Aorta (tissue), 5 donors: ENCODE results near the gene LSAMP. TPM values are rescaled to one million over a fixed set of nuclear protein-coding genes. Genes with fewer than 3 reads are reported as not detected.

Experiments used
- ATAC-seq: fragments of 200-7000 bp; cut with Tn5 transposase; one replicate; pipeline ENCODE4 v1.9.1; 2022; ENCODE audit warnings: moderate library complexity; ENCODE audit not compliant: low FRiP score
- DNase-seq, 2 donors: peaks; one replicate each; pipeline ENCODE4 v3.0.0-alpha.2; 2020
- H3K27ac ChIP-seq, 2 donors: one replicate each; pipeline ENCODE4 v1.5.1; 2013; ENCODE audit warnings: low read length in 2 of 2, mild to moderate bottlenecking in 2 of 2, moderate library complexity in 2 of 2, control low read depth in 1 of 2, inconsistent platforms in 1 of 2, low read depth in 1 of 2
- H3K27me3 ChIP-seq, 2 donors: one replicate each; pipeline ENCODE4 v1.6.1; 2013; ENCODE audit warnings: control low read depth in 1 of 2, low read length in 1 of 2, mild to moderate bottlenecking in 1 of 2, moderate library complexity in 1 of 2; ENCODE audit not compliant: insufficient read depth in 2 of 2, control insufficient read depth in 1 of 2
- H3K36me3 ChIP-seq, 2 donors: one replicate each; pipeline ENCODE4 v1.6.1; 2013; ENCODE audit warnings: control low read depth in 1 of 2, low read length in 1 of 2, mild to moderate bottlenecking in 1 of 2; ENCODE audit not compliant: insufficient read depth in 2 of 2, control insufficient read depth in 1 of 2
- H3K4me1 ChIP-seq, 2 donors: one replicate each; pipeline ENCODE4 v1.6.1; 2013; ENCODE audit warnings: low read length in 2 of 2, control low read depth in 1 of 2, mild to moderate bottlenecking in 1 of 2, moderate library complexity in 1 of 2; ENCODE audit not compliant: insufficient read depth in 2 of 2, control insufficient read depth in 1 of 2
- H3K4me3 ChIP-seq, 2 donors: one replicate each; pipeline ENCODE4 v1.5.1; 2013; ENCODE audit warnings: low read length in 2 of 2, control low read depth in 1 of 2, mild to moderate bottlenecking in 1 of 2
- H3K9me3 ChIP-seq: one replicate; pipeline ENCODE4 v1.6.1; 2013; ENCODE audit warnings: mild to moderate bottlenecking, low read length; ENCODE audit not compliant: control insufficient read depth
- WGBS, 2 donors: extraction: QIAGEN DNeasy Blood & Tissue Kit; methylation state at CpG; one replicate each; pipeline ENCODE4 v1.1.7; 2013; 5-methylcytosine and 5-hydroxymethylcytosine counted together
- intact Hi-C, 2 donors: fragments of 100-400 bp; cut with DNase I; formaldehyde crosslinking; loops; one replicate each; pipeline versions ENCODE4 v1.14.2 to v1.15.0; 2022
- polyA plus RNA-seq, 2 donors: library from polyadenylated mRNA; stranded (reverse); fragments of 200-250 nt; gene quantifications; one replicate each; pipeline ENCODE4 v1.2.3, GENCODE V29; 2013
- total RNA-seq, 2 donors: library from RNA; stranded (reverse); fragmentation: NEBNext Ultra II Directional; extraction: Animal tissue kit (Norgen Biotek cat#: 25700); gene quantifications; one replicate each; pipeline ENCODE4 v1.2.1, GENCODE V29; 2021
- donor health status: healthy with polysubstance abuse.
- donor health status: Bipolar disorder and iron deficiency.
- donor health status: DM: no; HTN: no; CAD: no.
- donor health status: DM: no; HTN: no; CAD: no.
- donor health status: DM: yes; HTN: yes; CAD: no.

LSAMP gene
- total and polyA plus RNA-seq, 4 donors = 0.38 to 7.8 (median 0.88) TPM; not detected in 1

- 77 to 83% methylated on average over 2 of the region's 2 CpGs for WGBS, 2 donors
- no peak overlapping the region for H3K27ac ChIP-seq
- intact Hi-C loops = no loop called here
- no peaks in the 10 kb centered on the region for H3K9me3 ChIP-seq
- no peaks in the 10 kb centered on the region for H3K27me3 ChIP-seq
- H3K4me3 ChIP-seq = no peak overlapping the region
- no peak for DNase-seq
- H3K4me1 ChIP-seq = no peaks in the 10 kb centered on the region
- no peak for ATAC-seq
- H3K36me3 ChIP-seq = no peaks in the 10 kb centered on the region
Observed at GRCh38 chr3:115890579-115890978, 554.7 kb downstream of the LSAMP start.

DNA sequence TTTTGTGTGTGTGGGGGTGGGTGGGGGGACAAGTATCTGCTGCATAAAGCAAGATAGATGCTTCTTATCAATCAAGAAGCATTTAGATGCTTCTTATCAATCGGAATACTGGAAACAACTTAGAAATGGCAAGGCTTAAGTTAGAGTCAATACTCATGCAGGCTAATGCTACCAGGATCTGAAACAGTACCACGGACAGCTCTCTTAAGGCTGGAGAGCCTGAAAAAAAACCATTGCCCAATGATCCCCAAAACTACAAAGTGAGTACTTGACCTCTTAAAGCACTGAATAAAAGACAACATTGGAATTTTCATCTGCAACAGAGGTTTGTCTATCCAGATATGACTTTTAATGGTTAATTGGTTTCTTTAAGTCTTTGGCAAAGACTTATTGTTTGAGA lies 559.7 kb downstream of the LSAMP start:
- no peaks in the 10 kb centered on the region for H3K36me3 ChIP-seq
- H3K4me1 ChIP-seq = no peaks in the 10 kb centered on the region
- WGBS, 2 donors = 66 to 77% methylated on average over 2 of the region's 2 CpGs
- H3K4me3 ChIP-seq = no peak overlapping the region
- ATAC-seq = no peak
- intact Hi-C loops = no loop called here
- H3K9me3 ChIP-seq = no peaks in the 10 kb centered on the region
- H3K27me3 ChIP-seq = no peaks in the 10 kb centered on the region
- no peak for DNase-seq
- H3K27ac ChIP-seq = no peak overlapping the region

DNA sequence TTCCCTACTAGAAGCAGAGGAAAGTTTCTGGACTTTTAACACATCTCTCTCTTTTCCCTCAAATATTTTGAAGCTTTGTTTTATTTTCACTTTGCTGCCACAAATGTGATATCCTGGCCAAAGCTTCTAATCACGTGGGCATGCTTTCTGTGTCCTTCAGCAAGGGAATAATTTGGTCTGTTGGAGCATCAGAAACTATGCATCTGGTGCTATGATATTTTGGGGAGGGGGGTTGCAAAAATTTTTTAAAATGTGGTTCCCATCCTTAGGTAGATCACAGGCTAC lies 567.7 kb downstream of the LSAMP start:
- Histone ChIP-seq H3K4me3 (no peak overlapping the region), H3K27ac (no peak overlapping the region), H3K27me3 (no peaks in the 10 kb centered on the region), H3K9me3 (no peaks in the 10 kb centered on the region), H3K36me3 (no peaks in the 10 kb centered on the region), H3K4me1 (peaks cover 0 to 2% of the 10 kb centered on the region in 2 donors)
- 0 to 2% methylated on average over 1 of the region's 1 CpG for WGBS, 2 donors
- ATAC-seq = no peak
- intact Hi-C loops = no loop called here
- DNase-seq = no peak

GRCh38 chr3:115876876-115877614 lies 568.2 kb downstream of the LSAMP start:
- Histone ChIP-seq H3K27me3 (no peaks in the 10 kb centered on the region), H3K27ac (no peak overlapping the region), H3K36me3 (no peaks in the 10 kb centered on the region), H3K4me3 (no peak overlapping the region), H3K4me1 (peaks cover 0 to 2% of the 10 kb centered on the region in 2 donors), H3K9me3 (no peaks in the 10 kb centered on the region)
- WGBS, 2 donors = 3% methylated on average over 8 of the region's 8 CpGs
- DNase-seq = no peak
- intact Hi-C loops = no loop called here
- no peak for ATAC-seq

DNA sequence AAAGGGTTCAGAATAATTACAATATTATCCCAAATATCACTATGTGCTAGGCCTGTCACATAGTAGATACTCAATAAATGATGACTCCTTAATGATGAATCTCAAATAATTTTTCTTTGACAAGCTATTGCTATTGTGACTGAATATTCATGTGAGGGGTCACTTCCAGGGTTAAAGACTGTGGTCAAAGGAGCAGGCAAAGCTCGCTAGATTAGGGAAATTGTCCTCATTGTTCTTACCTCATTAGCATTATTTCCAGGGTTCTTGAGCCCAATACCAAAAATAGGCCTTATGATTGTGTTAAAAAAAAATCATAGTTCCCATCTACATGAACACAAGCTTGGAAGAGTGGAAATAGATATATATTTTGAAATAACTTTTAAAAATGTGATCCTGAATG lies 569.8 kb downstream of the LSAMP start:
- no peak overlapping the region for H3K27ac ChIP-seq
- no peaks in the 10 kb centered on the region for H3K36me3 ChIP-seq
- no peaks in the 10 kb centered on the region for H3K27me3 ChIP-seq
- H3K9me3 ChIP-seq = no peaks in the 10 kb centered on the region
- H3K4me3 ChIP-seq = no peak overlapping the region
- ATAC-seq (no peak), DNase-seq (no peak)
- intact Hi-C loops = no loop called here
- peaks cover 0 to 2% of the 10 kb centered on the region in 2 donors for H3K4me1 ChIP-seq
- 93 to 97% methylated on average over 1 of the region's 1 CpG for WGBS, 2 donors

DNA sequence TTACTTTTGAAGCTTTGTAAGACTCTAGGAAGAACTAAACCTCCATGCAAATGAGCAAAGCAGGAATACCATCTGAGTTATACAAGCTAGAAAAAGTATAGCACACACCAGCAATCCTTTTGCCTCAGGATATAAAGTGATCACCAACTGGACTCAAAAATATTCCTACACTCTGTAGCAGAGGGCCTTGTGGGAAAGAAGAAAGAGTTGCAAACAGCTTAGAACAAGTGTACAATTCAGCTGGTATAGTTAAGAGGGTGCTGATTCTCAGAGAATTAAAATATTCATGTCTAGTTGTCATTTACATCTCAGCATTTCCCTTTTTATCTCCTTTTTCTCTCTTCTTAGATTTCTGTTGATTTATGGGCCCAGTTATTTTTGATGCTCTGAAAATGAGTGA lies 573.6 kb downstream of the LSAMP start:
- Histone ChIP-seq H3K36me3 (no peaks in the 10 kb centered on the region), H3K4me1 (peaks cover 0 to 2% of the 10 kb centered on the region in 2 donors), H3K27me3 (no peaks in the 10 kb centered on the region), H3K4me3 (no peak overlapping the region), H3K27ac (no peak overlapping the region), H3K9me3 (no peaks in the 10 kb centered on the region)
- intact Hi-C loops = no loop called here
- DNase-seq = no peak
- no peak for ATAC-seq

DNA sequence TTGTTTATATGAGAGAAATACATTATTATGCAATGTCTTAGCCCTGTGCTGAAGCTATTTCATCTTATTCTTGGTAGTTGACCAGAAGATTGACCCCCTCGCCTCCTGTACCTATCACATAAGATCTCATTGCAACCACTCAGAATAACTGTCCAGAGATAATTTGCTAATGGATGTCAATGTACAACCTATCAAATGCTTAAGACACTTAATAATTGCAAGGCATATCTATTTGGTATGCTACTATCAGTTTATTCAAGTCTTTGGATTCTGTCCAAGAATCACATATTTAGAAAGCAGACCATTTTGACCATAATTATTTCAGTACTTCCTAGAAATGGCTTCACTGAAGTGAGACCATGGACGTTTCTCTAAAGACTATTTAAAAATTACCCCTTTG lies 580.4 kb downstream of the LSAMP start:
- DNase-seq (no peak), ATAC-seq (no peak)
- Histone ChIP-seq H3K9me3 (no peaks in the 10 kb centered on the region), H3K27me3 (no peaks in the 10 kb centered on the region), H3K4me1 (no peaks in the 10 kb centered on the region), H3K4me3 (no peak overlapping the region), H3K27ac (no peak overlapping the region), H3K36me3 (no peaks in the 10 kb centered on the region)
- 49 to 55% methylated on average over 2 of the region's 2 CpGs for WGBS, 2 donors
- intact Hi-C loops = no loop called here

DNA sequence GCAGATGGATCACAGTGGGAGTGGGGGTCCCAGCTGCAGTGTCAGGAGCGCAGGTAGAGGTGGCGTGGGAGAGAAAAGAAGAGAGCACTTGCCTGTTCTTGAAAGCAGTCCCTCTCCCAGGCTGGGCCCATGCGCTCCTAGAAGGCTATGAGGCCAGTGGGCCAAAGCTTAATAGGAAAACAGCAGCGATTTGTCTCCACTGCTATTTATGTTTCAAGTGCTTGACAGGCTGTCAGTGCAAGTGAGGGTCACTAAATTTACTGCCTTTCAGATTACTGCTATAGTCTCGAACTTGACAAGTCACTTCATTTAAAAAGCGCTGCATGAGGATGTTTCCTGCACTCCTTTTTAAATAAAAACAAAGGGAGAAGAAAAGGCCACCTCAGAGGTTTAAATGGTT lies 582.4 kb downstream of the LSAMP start:
- Histone ChIP-seq H3K9me3 (no peaks in the 10 kb centered on the region), H3K36me3 (no peaks in the 10 kb centered on the region), H3K4me3 (no peak overlapping the region), H3K27me3 (no peaks in the 10 kb centered on the region), H3K4me1 (no peaks in the 10 kb centered on the region), H3K27ac (no peak overlapping the region)
- intact Hi-C loops = no loop called here
- 66 to 67% methylated on average over 6 of the region's 6 CpGs for WGBS, 2 donors
- DNase-seq = no peak
- ATAC-seq = no peak

DNA sequence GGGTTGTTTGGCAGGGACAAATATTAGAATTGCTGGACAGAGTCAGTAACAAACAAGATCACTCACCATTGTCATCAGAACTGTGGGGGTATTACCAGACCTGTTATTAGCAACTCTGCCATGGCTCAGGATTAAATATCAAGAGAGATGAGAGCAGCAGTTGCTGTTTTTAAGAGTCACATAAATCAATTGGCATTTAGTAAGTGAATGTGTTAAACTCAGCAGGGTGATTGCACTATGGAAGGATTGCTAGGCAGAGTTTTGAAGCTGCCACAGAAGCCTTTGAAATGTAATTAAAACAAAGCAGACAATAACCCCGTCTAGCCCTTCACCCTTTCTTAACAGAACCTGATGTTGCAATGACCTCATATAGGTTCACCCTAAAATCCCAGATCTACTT lies 583.2 kb downstream of the LSAMP start:
- Histone ChIP-seq H3K27me3 (no peaks in the 10 kb centered on the region), H3K36me3 (no peaks in the 10 kb centered on the region), H3K27ac (no peak overlapping the region), H3K4me1 (no peaks in the 10 kb centered on the region), H3K9me3 (no peaks in the 10 kb centered on the region), H3K4me3 (no peak overlapping the region)
- intact Hi-C loops = no loop called here
- DNase-seq (no peak), ATAC-seq (no peak)
- WGBS, 2 donors = 83 to 85% methylated on average over 1 of the region's 1 CpG
